Measurements from ENCODE around the gene SULT1C2. TPM values are rescaled to one million over a fixed set of nuclear protein-coding genes. Genes with fewer than 3 reads are reported as not detected.

SULT1C2 gene
- total RNA-seq, 1 donor from 2014 or later, result 4.2 TPM

GRCh38 chr2:108293850-108294249, 5.2 kb downstream of the SULT1C2 start:
- DNase-seq (ENCODE audit: extremely low spot score, unreplicated experiment), result no peak
- Mint-ChIP-seq H3K4me1 (ENCODE audit: unreplicated experiment) (peaks cover 5% of the 10 kb centered on the region), H3K4me3 (no peak overlapping the region), H3K36me3 (peaks cover 4% of the 10 kb centered on the region), H3K27ac (no peak overlapping the region), H3K9me3 (no peaks in the 10 kb centered on the region), H3K27me3 (no peaks in the 10 kb centered on the region)
- TF ChIP-seq CTCF (conservative IDR thresholded peaks at IDR 0.05), result no peak

GRCh38 chr2:108297436-108298141, 8.9 kb downstream of the SULT1C2 start:
- no peak for TF ChIP-seq CTCF (conservative IDR thresholded peaks at IDR 0.05)

GRCh38 chr2:108301558-108301957, 12.9 kb downstream of the SULT1C2 start:
- H3K27ac Mint-ChIP-seq, result no peak overlapping the region
- H3K27me3 Mint-ChIP-seq, result no peaks in the 10 kb centered on the region
- no peak overlapping the region for H3K4me3 Mint-ChIP-seq
- H3K4me1 Mint-ChIP-seq (ENCODE audit: unreplicated experiment), result no peaks in the 10 kb centered on the region
- no peak for TF ChIP-seq CTCF (conservative IDR thresholded peaks at IDR 0.05)
- no peaks in the 10 kb centered on the region for H3K9me3 Mint-ChIP-seq
- peaks cover 4% of the 10 kb centered on the region for H3K36me3 Mint-ChIP-seq
- no peak for DNase-seq (ENCODE audit: extremely low spot score, unreplicated experiment)

More at GRCh38 chr2:108297436-108298141, 8.9 kb downstream of the SULT1C2 start:
- no peak for DNase-seq (ENCODE audit: extremely low spot score, unreplicated experiment)
- Mint-ChIP-seq H3K4me3 (no peak overlapping the region), H3K27ac (no peak overlapping the region), H3K27me3 (no peaks in the 10 kb centered on the region), H3K4me1 (ENCODE audit: unreplicated experiment) (no peaks in the 10 kb centered on the region), H3K36me3 (peaks cover 4% of the 10 kb centered on the region), H3K9me3 (no peaks in the 10 kb centered on the region)

- DNase-seq (ENCODE audit: extremely low spot score, unreplicated experiment), result no peak
- Mint-ChIP-seq H3K27ac (no peak overlapping the region), H3K4me3 (no peak overlapping the region), H3K4me1 (ENCODE audit: unreplicated experiment) (no peaks in the 10 kb centered on the region), H3K9me3 (no peaks in the 10 kb centered on the region), H3K36me3 (no peaks in the 10 kb centered on the region), H3K27me3 (no peaks in the 10 kb centered on the region)
- no peak for TF ChIP-seq CTCF (conservative IDR thresholded peaks at IDR 0.05)
Measured at GRCh38 chr2:108304975-108305374, 16.3 kb downstream of the SULT1C2 start.

- no peak for DNase-seq (ENCODE audit: extremely low spot score, unreplicated experiment)
- H3K4me3 Mint-ChIP-seq, result no peak overlapping the region
- TF ChIP-seq CTCF (conservative IDR thresholded peaks at IDR 0.05), result no peak
- H3K27me3 Mint-ChIP-seq, result no peaks in the 10 kb centered on the region
- no peaks in the 10 kb centered on the region for H3K4me1 Mint-ChIP-seq (ENCODE audit: unreplicated experiment)
- H3K9me3 Mint-ChIP-seq, result no peaks in the 10 kb centered on the region
- no peak overlapping the region for H3K27ac Mint-ChIP-seq
- no peaks in the 10 kb centered on the region for H3K36me3 Mint-ChIP-seq
Measured at GRCh38 chr2:108305901-108306300, 17.2 kb downstream of the SULT1C2 start.
